WTC11 (cell line): ENCODE data around the gene FRMD8. TPM values are rescaled to one million over a fixed set of nuclear protein-coding genes. Genes with fewer than 3 reads are reported as not detected.
A peak's percentile ranks its signal among the peaks of the same experiment; 100 is the strongest.

Experiments
- ATAC-seq: fragments of 200-7000 bp; cut with Tn5 transposase; 2 replicates; pipeline ENCODE4 v1.10.0; 2021; ENCODE audit warnings: mild to moderate bottlenecking, moderate library complexity
- CTCF ChIA-PET: fragments of 300-600 bp; sonication (Branson Sonifier 250); formaldehyde crosslinking; loops from one replicate; lab custom pipeline; 2021; ENCODE audit warnings: antibody characterized with exemption; lab: Charles Lee
- POLR2A ChIA-PET: fragments of 350-600 bp; sonication (Branson Sonifier 250); formaldehyde crosslinking; loops from one replicate; lab custom pipeline; 2021; ENCODE audit warnings: antibody characterized with exemption; lab: Charles Lee
- DNase-seq: peaks from one replicate; pipeline ENCODE4 v3.0.0; 2021; ENCODE audit warnings: low spot score
- H3K27ac Mint-ChIP-seq: 2 replicates; pipeline ENCODE4 v1.8.0; 2021; ENCODE audit warnings: mixed read lengths
- H3K27me3 Mint-ChIP-seq: 2 replicates; pipeline ENCODE4 v1.8.0; 2021; ENCODE audit warnings: low read depth, mild to moderate bottlenecking, moderate library complexity, mixed read lengths
- H3K36me3 Mint-ChIP-seq: 2 replicates; pipeline ENCODE4 v1.8.0; 2021; ENCODE audit warnings: mixed read lengths
- H3K4me1 Mint-ChIP-seq: 2 replicates; pipeline ENCODE4 v1.8.0; 2022; ENCODE audit warnings: mixed read lengths
- H3K4me3 Mint-ChIP-seq: 2 replicates; pipeline ENCODE4 v1.8.0; 2021; ENCODE audit warnings: mild to moderate bottlenecking, moderate library complexity, mixed read lengths
- H3K9me3 Mint-ChIP-seq: 2 replicates; pipeline ENCODE4 v1.8.0; 2021; ENCODE audit warnings: mixed read lengths
- E2F4 ChIP-seq: sonication (generic); formaldehyde crosslinking; IDR thresholded peaks from 2 replicates; pipeline ENCODE4 v1.8.1; 2022; ENCODE audit warnings: low read depth, mild to moderate bottlenecking, moderate library complexity, missing genetic modification reagents, borderline replicate concordance
- EMX1 ChIP-seq: fragments of 250-450 bp; sonication (Bioruptor Pico); IDR thresholded peaks from 2 replicates; pipeline ENCODE4 v1.8.0; 2021; ENCODE audit warnings: mild to moderate bottlenecking
- ETV6 ChIP-seq: sonication (generic); formaldehyde crosslinking; IDR thresholded peaks from 2 replicates; pipeline ENCODE4 v1.8.1; 2022; ENCODE audit warnings: mild to moderate bottlenecking, missing genetic modification reagents
- GRHL2 ChIP-seq: fragments of 250-450 bp; sonication (Bioruptor Pico); IDR thresholded peaks from 2 replicates; pipeline ENCODE4 v1.8.0; 2022; ENCODE audit warnings: mild to moderate bottlenecking, moderate library complexity; ENCODE audit not compliant: insufficient replicate concordance, severe bottlenecking
- GTF2I ChIP-seq: fragments of 250-450 bp; sonication (Bioruptor Pico); conservative IDR thresholded peaks from 2 replicates; pipeline ENCODE4 v1.4.0; 2021; ENCODE audit warnings: mild to moderate bottlenecking
- IRF2 ChIP-seq: sonication (generic); formaldehyde crosslinking; IDR thresholded peaks from 2 replicates; pipeline ENCODE4 v1.8.0; 2022; ENCODE audit warnings: low read depth, missing genetic modification reagents, borderline replicate concordance
- KAT7 ChIP-seq: sonication (generic); formaldehyde crosslinking; IDR thresholded peaks from 2 replicates; pipeline ENCODE4 v1.8.1; 2023; ENCODE audit warnings: missing genetic modification reagents, mild to moderate bottlenecking, borderline replicate concordance
- MYBL2 ChIP-seq: sonication (generic); formaldehyde crosslinking; IDR thresholded peaks from 2 replicates; pipeline ENCODE4 v1.8.1; 2023; ENCODE audit warnings: mild to moderate bottlenecking, moderate library complexity, missing genetic modification reagents
- NFATC4 ChIP-seq: fragments of 250-450 bp; sonication (Bioruptor Pico); IDR thresholded peaks from 2 replicates; pipeline ENCODE4 v1.9.0; 2021; ENCODE audit warnings: mild to moderate bottlenecking
- NFE2L1 ChIP-seq: sonication (generic); formaldehyde crosslinking; IDR thresholded peaks from 2 replicates; pipeline ENCODE4 v1.8.1; 2023; ENCODE audit warnings: missing genetic modification reagents
- NFYB ChIP-seq: sonication (generic); formaldehyde crosslinking; conservative IDR thresholded peaks from 2 replicates; pipeline ENCODE4 v1.8.0; 2022; ENCODE audit warnings: low read depth, missing genetic modification reagents
- RORB ChIP-seq: fragments of 250-450 bp; sonication (Bioruptor Pico); IDR thresholded peaks from 2 replicates; pipeline ENCODE4 v1.9.0; 2021; ENCODE audit warnings: mild to moderate bottlenecking
- ZNF138 ChIP-seq: sonication (generic); formaldehyde crosslinking; conservative IDR thresholded peaks from 2 replicates; pipeline ENCODE4 v1.8.1; 2022; ENCODE audit warnings: mild to moderate bottlenecking, moderate library complexity, missing genetic modification reagents
- total RNA-seq: library from RNA; stranded (reverse); gene quantifications from 3 replicates; pipeline ENCODE4 v1.2.3, GENCODE V29; 2021
- TF ChIP-seq, protein P1 (sequence below): sonication (generic); formaldehyde crosslinking; IDR thresholded peaks from 2 replicates; pipeline ENCODE4 v1.8.1; 2022; ENCODE audit warnings: low read depth, missing genetic modification reagents, borderline replicate concordance
- TF ChIP-seq, protein P2 (sequence below): sonication (generic); formaldehyde crosslinking; IDR thresholded peaks from 2 replicates; pipeline ENCODE4 v1.8.0; 2023; ENCODE audit warnings: missing genetic modification reagents, mild to moderate bottlenecking, borderline replicate concordance
- TF ChIP-seq, protein P3 (sequence below): sonication (generic); formaldehyde crosslinking; IDR thresholded peaks from 2 replicates; pipeline ENCODE4 v1.8.0; 2023; ENCODE audit warnings: missing genetic modification reagents

The FRMD8 gene
- total RNA-seq, 1 experiment from 2014 or later: 23.7 TPM

- DNase-seq (no peak), ATAC-seq (no peak)
- H3K27me3 Mint-ChIP-seq: no peaks in the 10 kb centered on the region
- H3K4me1 Mint-ChIP-seq: peaks cover 80% of the 10 kb centered on the region
- ChIA-PET CTCF (interaction anchor here (1.1 kb wide), 1 partner anchor 11 kb away, joined by 4 read pairs; no protein-coding TSS in a partner anchor), POLR2A (no interaction called here)
- peak overlapping the region; percentile 60 for H3K27ac Mint-ChIP-seq
- TF ChIP-seq GTF2I (no peak), NFATC4 (0 out of 2 replicates have a peak, but pooled peaks have one; percentile 18), EMX1 (CRISPR knock-in tag) (0 out of 2 replicates have a peak, but pooled peaks have one; percentile 47)
- no peaks in the 10 kb centered on the region for H3K36me3 Mint-ChIP-seq
- no peaks in the 10 kb centered on the region for H3K9me3 Mint-ChIP-seq
- no peak overlapping the region; the same call in 1 of the 2 replicates for H3K4me3 Mint-ChIP-seq
These were observed 40.6 kb downstream of the FRMD8 start for GRCh38 chr11:65426839-65427690.

GRCh38 chr11:65427691-65428577 is 41.5 kb downstream of the FRMD8 start:
- TF ChIP-seq, protein P1, sequence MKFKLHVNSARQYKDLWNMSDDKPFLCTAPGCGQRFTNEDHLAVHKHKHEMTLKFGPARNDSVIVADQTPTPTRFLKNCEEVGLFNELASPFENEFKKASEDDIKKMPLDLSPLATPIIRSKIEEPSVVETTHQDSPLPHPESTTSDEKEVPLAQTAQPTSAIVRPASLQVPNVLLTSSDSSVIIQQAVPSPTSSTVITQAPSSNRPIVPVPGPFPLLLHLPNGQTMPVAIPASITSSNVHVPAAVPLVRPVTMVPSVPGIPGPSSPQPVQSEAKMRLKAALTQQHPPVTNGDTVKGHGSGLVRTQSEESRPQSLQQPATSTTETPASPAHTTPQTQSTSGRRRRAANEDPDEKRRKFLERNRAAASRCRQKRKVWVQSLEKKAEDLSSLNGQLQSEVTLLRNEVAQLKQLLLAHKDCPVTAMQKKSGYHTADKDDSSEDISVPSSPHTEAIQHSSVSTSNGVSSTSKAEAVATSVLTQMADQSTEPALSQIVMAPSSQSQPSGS (CRISPR knock-in tag): no peak
- no peak for TF ChIP-seq KAT7 (CRISPR knock-in tag)
- TF ChIP-seq MYBL2 (CRISPR knock-in tag): no peak
- TF ChIP-seq, protein P2, sequence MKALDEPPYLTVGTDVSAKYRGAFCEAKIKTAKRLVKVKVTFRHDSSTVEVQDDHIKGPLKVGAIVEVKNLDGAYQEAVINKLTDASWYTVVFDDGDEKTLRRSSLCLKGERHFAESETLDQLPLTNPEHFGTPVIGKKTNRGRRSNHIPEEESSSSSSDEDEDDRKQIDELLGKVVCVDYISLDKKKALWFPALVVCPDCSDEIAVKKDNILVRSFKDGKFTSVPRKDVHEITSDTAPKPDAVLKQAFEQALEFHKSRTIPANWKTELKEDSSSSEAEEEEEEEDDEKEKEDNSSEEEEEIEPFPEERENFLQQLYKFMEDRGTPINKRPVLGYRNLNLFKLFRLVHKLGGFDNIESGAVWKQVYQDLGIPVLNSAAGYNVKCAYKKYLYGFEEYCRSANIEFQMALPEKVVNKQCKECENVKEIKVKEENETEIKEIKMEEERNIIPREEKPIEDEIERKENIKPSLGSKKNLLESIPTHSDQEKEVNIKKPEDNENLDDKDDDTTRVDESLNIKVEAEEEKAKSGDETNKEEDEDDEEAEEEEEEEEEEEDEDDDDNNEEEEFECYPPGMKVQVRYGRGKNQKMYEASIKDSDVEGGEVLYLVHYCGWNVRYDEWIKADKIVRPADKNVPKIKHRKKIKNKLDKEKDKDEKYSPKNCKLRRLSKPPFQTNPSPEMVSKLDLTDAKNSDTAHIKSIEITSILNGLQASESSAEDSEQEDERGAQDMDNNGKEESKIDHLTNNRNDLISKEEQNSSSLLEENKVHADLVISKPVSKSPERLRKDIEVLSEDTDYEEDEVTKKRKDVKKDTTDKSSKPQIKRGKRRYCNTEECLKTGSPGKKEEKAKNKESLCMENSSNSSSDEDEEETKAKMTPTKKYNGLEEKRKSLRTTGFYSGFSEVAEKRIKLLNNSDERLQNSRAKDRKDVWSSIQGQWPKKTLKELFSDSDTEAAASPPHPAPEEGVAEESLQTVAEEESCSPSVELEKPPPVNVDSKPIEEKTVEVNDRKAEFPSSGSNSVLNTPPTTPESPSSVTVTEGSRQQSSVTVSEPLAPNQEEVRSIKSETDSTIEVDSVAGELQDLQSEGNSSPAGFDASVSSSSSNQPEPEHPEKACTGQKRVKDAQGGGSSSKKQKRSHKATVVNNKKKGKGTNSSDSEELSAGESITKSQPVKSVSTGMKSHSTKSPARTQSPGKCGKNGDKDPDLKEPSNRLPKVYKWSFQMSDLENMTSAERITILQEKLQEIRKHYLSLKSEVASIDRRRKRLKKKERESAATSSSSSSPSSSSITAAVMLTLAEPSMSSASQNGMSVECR (CRISPR knock-in tag): no peak
- TF ChIP-seq E2F4 (CRISPR knock-in tag): no peak
- TF ChIP-seq GTF2I: no peak
- TF ChIP-seq RORB (CRISPR knock-in tag): no peak
- TF ChIP-seq IRF2 (CRISPR knock-in tag): no peak
- no peak for TF ChIP-seq NFE2L1 (CRISPR knock-in tag)
- TF ChIP-seq, protein P3, sequence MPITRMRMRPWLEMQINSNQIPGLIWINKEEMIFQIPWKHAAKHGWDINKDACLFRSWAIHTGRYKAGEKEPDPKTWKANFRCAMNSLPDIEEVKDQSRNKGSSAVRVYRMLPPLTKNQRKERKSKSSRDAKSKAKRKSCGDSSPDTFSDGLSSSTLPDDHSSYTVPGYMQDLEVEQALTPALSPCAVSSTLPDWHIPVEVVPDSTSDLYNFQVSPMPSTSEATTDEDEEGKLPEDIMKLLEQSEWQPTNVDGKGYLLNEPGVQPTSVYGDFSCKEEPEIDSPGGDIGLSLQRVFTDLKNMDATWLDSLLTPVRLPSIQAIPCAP: no peak
- no peak for TF ChIP-seq GRHL2 (CRISPR knock-in tag)
- no peak for TF ChIP-seq ETV6 (CRISPR knock-in tag)
- no peak for TF ChIP-seq NFYB (CRISPR knock-in tag)
- no peak for TF ChIP-seq ZNF138 (CRISPR knock-in tag)
- DNase-seq: no peak
- ChIA-PET CTCF (interaction anchor here (1.1 kb wide), 1 partner anchor 12 kb away, joined by 4 read pairs; no protein-coding TSS in a partner anchor), POLR2A (no interaction called here)
- no peaks in the 10 kb centered on the region for H3K36me3 Mint-ChIP-seq
- peak overlapping the region; percentile 26; the same call in 1 of the 2 replicates for H3K4me3 Mint-ChIP-seq
- no peaks in the 10 kb centered on the region for H3K27me3 Mint-ChIP-seq
- H3K4me1 Mint-ChIP-seq: peaks cover 75% of the 10 kb centered on the region
- H3K9me3 Mint-ChIP-seq: no peaks in the 10 kb centered on the region
- peak overlapping the region; percentile 46 for H3K27ac Mint-ChIP-seq
- no peak for ATAC-seq
